ENCODE results near the gene SLX4IP.

- TF ChIP-seq POLR2A (IDR thresholded peaks at IDR 0.05) (no peak), CTCF (IDR thresholded peaks at IDR 0.05) (no peak)
Observed at GRCh38 chr20:10543480-10543879, 108.4 kb downstream of the SLX4IP start.
